PC-3 (cell line): ENCODE results near the gene RNF4.

Source experiments
- EZH2 ChIP-seq: fragments of 300-600 bp; sonication (generic); IDR thresholded peaks from one replicate; pipeline ENCODE4 v1.6.1; 2017; ENCODE audit warnings: antibody characterized with exemption, mild to moderate bottlenecking, low read length; ENCODE audit not compliant: unreplicated experiment
- EZH2phosphoT487 ChIP-seq: fragments of 300-600 bp; sonication (generic); IDR thresholded peaks from 2 replicates; pipeline ENCODE4 v1.6.1; 2018; ENCODE audit warnings: mild to moderate bottlenecking, antibody characterized with exemption, low read length, borderline replicate concordance
- TF ChIP-seq, protein P1 (sequence below): fragments of 300-600 bp; sonication (generic); conservative IDR thresholded peaks from 2 replicates; pipeline ENCODE4 v1.5.1; 2017; ENCODE audit warnings: antibody characterized with exemption, low read depth, mild to moderate bottlenecking, low read length

DNA sequence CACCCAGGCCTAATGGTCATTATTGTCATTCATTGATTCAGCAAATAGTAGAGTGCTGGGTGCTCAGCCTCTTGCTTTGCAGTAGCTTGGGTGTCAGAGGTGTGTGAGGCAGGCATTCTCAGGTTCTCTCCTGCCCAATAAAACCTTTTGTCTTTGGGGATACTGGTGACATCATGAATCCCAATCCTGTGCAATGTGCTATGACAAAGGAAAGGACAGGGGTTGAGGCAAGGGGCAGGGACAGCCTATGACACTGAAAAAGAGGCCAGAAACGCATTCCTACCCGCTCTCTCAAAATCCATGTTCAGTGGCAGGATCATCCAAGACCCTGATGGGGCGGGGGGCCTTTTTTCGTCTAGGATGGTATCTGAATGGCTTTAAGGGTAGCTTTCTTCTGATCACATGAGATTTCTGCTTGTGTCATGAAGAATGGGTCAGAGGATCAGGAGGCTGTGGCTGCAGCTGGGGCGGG is 66.0 kb downstream of the RNF4 start:
- TF ChIP-seq, protein P1, sequence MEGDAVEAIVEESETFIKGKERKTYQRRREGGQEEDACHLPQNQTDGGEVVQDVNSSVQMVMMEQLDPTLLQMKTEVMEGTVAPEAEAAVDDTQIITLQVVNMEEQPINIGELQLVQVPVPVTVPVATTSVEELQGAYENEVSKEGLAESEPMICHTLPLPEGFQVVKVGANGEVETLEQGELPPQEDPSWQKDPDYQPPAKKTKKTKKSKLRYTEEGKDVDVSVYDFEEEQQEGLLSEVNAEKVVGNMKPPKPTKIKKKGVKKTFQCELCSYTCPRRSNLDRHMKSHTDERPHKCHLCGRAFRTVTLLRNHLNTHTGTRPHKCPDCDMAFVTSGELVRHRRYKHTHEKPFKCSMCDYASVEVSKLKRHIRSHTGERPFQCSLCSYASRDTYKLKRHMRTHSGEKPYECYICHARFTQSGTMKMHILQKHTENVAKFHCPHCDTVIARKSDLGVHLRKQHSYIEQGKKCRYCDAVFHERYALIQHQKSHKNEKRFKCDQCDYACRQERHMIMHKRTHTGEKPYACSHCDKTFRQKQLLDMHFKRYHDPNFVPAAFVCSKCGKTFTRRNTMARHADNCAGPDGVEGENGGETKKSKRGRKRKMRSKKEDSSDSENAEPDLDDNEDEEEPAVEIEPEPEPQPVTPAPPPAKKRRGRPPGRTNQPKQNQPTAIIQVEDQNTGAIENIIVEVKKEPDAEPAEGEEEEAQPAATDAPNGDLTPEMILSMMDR, result no peak
- TF ChIP-seq EZH2 (no peak), EZH2phosphoT487 (no peak)
